HG02798 (cell line): ENCODE results near the gene IER3.

Experiments used
- ATAC-seq: cut with Tn5 transposase; IDR thresholded peaks from one replicate; pipeline ENCODE4 v1.9.1; 2021; ENCODE audit warnings: mild to moderate bottlenecking; ENCODE audit not compliant: unreplicated experiment, poor library complexity

IER3 gene

GRCh38 chr6:30711758-30712380 is 32.5 kb downstream of the IER3 start:
- ATAC-seq: peak; percentile 52

- no peak for ATAC-seq
These were observed 35.1 kb downstream of the IER3 start for GRCh38 chr6:30709101-30709868.

- ATAC-seq: no peak
These were observed 37.0 kb downstream of the IER3 start for GRCh38 chr6:30707281-30707850.

- no peak for ATAC-seq
These were observed 38.7 kb downstream of the IER3 start for GRCh38 chr6:30705620-30706019.

- no peak for ATAC-seq
These were observed 40.5 kb downstream of the IER3 start for GRCh38 chr6:30703821-30704220.

- ATAC-seq: no peak
These were observed 41.3 kb downstream of the IER3 start for GRCh38 chr6:30703011-30703410.

- no peak for ATAC-seq
These were observed 44.0 kb downstream of the IER3 start for GRCh38 chr6:30700340-30700739.

- no peak for ATAC-seq
These were observed 47.9 kb downstream of the IER3 start for GRCh38 chr6:30696432-30696831.
